ENCODE data around the gene FLNB.

FLNB gene, protein sequence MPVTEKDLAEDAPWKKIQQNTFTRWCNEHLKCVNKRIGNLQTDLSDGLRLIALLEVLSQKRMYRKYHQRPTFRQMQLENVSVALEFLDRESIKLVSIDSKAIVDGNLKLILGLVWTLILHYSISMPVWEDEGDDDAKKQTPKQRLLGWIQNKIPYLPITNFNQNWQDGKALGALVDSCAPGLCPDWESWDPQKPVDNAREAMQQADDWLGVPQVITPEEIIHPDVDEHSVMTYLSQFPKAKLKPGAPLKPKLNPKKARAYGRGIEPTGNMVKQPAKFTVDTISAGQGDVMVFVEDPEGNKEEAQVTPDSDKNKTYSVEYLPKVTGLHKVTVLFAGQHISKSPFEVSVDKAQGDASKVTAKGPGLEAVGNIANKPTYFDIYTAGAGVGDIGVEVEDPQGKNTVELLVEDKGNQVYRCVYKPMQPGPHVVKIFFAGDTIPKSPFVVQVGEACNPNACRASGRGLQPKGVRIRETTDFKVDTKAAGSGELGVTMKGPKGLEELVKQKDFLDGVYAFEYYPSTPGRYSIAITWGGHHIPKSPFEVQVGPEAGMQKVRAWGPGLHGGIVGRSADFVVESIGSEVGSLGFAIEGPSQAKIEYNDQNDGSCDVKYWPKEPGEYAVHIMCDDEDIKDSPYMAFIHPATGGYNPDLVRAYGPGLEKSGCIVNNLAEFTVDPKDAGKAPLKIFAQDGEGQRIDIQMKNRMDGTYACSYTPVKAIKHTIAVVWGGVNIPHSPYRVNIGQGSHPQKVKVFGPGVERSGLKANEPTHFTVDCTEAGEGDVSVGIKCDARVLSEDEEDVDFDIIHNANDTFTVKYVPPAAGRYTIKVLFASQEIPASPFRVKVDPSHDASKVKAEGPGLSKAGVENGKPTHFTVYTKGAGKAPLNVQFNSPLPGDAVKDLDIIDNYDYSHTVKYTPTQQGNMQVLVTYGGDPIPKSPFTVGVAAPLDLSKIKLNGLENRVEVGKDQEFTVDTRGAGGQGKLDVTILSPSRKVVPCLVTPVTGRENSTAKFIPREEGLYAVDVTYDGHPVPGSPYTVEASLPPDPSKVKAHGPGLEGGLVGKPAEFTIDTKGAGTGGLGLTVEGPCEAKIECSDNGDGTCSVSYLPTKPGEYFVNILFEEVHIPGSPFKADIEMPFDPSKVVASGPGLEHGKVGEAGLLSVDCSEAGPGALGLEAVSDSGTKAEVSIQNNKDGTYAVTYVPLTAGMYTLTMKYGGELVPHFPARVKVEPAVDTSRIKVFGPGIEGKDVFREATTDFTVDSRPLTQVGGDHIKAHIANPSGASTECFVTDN (N-terminal part only)

GRCh38 chr3:58008141-58009025 lies at the start of gene FLNB:
TSS of gene FLNB (plus strand) at chr3:58008422. CDS start at chr3:58008565, 143 bp downstream.
- H3K36me3 ChIP-seq (replicated peaks) = no peaks in the 10 kb centered on the region
- in situ Hi-C loops (cut with HindIII; ENCODE audit: low pct_ligation_motif_present, low sequenced_read_pairs) = loop anchor here (25.0 kb wide), 1 partner anchor 154 kb away; no protein-coding TSS in a partner anchor
- peak within 1 kb of the TSS; percentile 99 for H3K4me3 ChIP-seq (ENCODE audit: low read depth, low read length)
- peak within 1 kb of the TSS; percentile 76 for H3K27ac ChIP-seq
- peak; percentile 74 for TF ChIP-seq CTCF (IDR thresholded peaks at IDR 0.05; ENCODE audit: low read depth, low read length, missing control alignments)
- peak; percentile 53 for DNase-seq
- H3K27me3 ChIP-seq (replicated peaks) = no peaks in the 10 kb centered on the region

- Histone ChIP-seq H3K27ac (peak overlapping the region; percentile 57), H3K36me3 (replicated peaks) (no peaks in the 10 kb centered on the region), H3K4me3 (ENCODE audit: low read depth, low read length) (no peak overlapping the region), H3K27me3 (replicated peaks) (no peaks in the 10 kb centered on the region)
- in situ Hi-C loops (cut with HindIII; ENCODE audit: low pct_ligation_motif_present, low sequenced_read_pairs) = no loop called here
- no peak for DNase-seq
- TF ChIP-seq CTCF (IDR thresholded peaks at IDR 0.05; ENCODE audit: low read depth, low read length, missing control alignments) = no peak
These were observed 49.4 kb upstream of the FLNB start for GRCh38 chr3:57958642-57959422.

DNA sequence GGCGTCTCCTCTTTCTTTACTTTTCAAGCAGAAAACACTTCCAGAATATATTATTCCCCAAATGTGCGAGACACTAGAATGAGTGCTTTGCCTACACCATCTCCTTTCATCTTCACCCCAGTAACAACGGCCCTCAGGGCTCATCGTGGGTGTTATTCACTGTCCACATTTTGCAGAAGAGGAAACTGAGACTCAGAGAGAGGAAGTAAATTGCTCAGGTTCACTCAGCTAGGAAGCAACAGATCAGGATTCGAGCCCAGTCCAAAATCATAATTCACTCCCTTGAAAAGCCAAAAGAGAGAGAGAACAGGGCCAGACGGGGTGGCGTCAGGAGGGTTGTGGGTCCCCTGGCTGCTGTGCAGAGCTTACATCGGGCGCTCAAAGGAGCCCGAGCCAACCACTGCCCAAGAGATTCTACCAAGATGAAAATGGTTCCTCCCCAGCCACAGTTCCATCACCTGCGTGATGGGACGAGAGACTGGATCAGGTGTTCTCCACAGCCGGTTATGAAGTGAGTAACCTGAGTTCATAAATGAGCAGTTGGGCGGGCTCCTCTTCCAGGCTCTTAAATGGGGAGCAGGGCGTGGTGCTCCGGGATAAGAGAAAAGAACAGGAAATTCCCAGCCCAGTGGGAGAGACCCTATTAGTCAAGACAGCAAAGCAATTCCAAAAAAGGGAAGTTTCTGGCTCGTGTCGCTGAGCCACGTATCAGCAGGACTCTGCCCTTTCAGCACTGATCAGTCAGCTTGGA lies 48.6 kb upstream of the FLNB start:
- peak; percentile 35 for DNase-seq
- peak overlapping the region; percentile 57 for H3K27ac ChIP-seq
- no peaks in the 10 kb centered on the region for H3K36me3 ChIP-seq (replicated peaks)
- H3K4me3 ChIP-seq (ENCODE audit: low read depth, low read length) = no peak overlapping the region
- no peak for TF ChIP-seq CTCF (IDR thresholded peaks at IDR 0.05; ENCODE audit: low read depth, low read length, missing control alignments)
- in situ Hi-C loops (cut with HindIII; ENCODE audit: low pct_ligation_motif_present, low sequenced_read_pairs) = no loop called here
- H3K27me3 ChIP-seq (replicated peaks) = no peaks in the 10 kb centered on the region

- TF ChIP-seq CTCF (IDR thresholded peaks at IDR 0.05; ENCODE audit: low read depth, low read length, missing control alignments) = no peak
- H3K4me3 ChIP-seq (ENCODE audit: low read depth, low read length) = no peak overlapping the region
- no peaks in the 10 kb centered on the region for H3K27me3 ChIP-seq (replicated peaks)
- in situ Hi-C loops (cut with HindIII; ENCODE audit: low pct_ligation_motif_present, low sequenced_read_pairs) = no loop called here
- DNase-seq = peak; percentile 39
- H3K36me3 ChIP-seq (replicated peaks) = no peaks in the 10 kb centered on the region
- H3K27ac ChIP-seq = peak overlapping the region; percentile 57
These were observed 48.1 kb upstream of the FLNB start for GRCh38 chr3:57960174-57960505.
